ENCODE measurements around the gene MAPK10. TPM values are rescaled to one million over a fixed set of nuclear protein-coding genes. Genes with fewer than 3 reads are reported as not detected.

The MAPK10 gene
- 0.23 to 0.74 TPM (median 0.53 TPM) in 5 replicates for total RNA-seq (2022; extraction: Qiagen RNA extraction)

GRCh38 chr4:86359944-86360478 lies at the start of gene MAPK10:
TSS of gene MAPK10 (minus strand) at chr4:86360053.

Other genes starting within 250 kb of the MAPK10 start
- gene PTPN13, start 234.3 kb upstream of the MAPK10 start, total RNA-seq (2022; extraction: Qiagen RNA extraction): 3.3 to 5.2 TPM (median 3.8 TPM) in 5 replicates

Measured in A549 treated with Hydrocortisone at 1 μM for 4 hours (cell line).